ENCODE results near the gene FTH1. TPM values are rescaled to one million over a fixed set of nuclear protein-coding genes. Genes with fewer than 3 reads are reported as not detected.
"Not testable (repeated sequence)": the region's sequence is repeated elsewhere in the genome, so short reads cannot be mapped to it uniquely, and the experiment has no call there.

The FTH1 gene
- total and polyA plus RNA-seq, 2 of the 13 experiments (the other 11 are each of a cell fraction or from before 2014, with no cell fraction given) = 607 to 760 TPM

DNA sequence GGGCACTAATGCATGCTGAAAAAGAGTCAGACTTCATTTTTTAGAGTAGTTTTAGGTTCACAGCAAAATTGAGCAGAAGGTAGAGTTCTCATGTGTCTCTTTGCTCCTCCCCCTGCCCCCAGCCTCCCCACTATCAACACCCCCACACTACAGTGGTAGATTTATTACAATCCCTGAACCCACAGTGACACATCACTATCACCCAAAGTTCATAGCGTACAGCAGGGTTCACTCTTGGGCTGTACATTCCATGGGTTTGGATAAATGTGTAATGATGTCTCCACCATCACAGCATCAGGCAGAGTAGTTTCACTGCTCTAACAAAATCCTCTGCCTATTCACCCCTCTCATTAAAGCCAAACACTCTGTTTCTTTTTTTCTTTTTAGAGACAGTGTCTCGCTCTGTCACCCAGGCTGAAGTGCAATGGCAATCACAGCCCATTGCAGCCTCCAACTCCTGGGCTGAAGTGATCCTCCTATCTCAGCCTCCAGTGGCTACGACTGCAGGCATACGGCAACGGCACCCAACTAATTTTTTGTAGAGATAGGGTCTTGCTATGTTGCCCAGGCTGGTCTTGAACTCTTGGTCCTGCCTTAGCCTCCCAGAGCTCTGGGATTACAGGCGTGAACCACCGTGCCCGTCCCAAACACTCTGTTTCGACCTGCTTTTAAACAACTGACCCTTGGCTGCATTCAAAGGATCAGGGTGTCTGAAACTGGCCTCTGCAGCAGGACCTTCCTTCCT, 13.2 kb downstream of the FTH1 start (continued):
- no peak for TF ChIP-seq IKZF4 (CRISPR knock-in tag; IDR thresholded peaks at IDR 0.05; ENCODE audit: borderline replicate concordance, low read depth, not compliant biosample characterization)
- TF ChIP-seq, protein P1, sequence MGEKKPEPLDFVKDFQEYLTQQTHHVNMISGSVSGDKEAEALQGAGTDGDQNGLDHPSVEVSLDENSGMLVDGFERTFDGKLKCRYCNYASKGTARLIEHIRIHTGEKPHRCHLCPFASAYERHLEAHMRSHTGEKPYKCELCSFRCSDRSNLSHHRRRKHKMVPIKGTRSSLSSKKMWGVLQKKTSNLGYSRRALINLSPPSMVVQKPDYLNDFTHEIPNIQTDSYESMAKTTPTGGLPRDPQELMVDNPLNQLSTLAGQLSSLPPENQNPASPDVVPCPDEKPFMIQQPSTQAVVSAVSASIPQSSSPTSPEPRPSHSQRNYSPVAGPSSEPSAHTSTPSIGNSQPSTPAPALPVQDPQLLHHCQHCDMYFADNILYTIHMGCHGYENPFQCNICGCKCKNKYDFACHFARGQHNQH (CRISPR knock-in tag; IDR thresholded peaks at IDR 0.05) = no peak
- TF ChIP-seq, protein P2, sequence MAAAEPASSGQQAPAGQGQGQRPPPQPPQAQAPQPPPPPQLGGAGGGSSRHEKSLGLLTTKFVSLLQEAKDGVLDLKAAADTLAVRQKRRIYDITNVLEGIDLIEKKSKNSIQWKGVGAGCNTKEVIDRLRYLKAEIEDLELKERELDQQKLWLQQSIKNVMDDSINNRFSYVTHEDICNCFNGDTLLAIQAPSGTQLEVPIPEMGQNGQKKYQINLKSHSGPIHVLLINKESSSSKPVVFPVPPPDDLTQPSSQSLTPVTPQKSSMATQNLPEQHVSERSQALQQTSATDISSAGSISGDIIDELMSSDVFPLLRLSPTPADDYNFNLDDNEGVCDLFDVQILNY (CRISPR knock-in tag; conservative IDR thresholded peaks at IDR 0.05) = no peak

DNA sequence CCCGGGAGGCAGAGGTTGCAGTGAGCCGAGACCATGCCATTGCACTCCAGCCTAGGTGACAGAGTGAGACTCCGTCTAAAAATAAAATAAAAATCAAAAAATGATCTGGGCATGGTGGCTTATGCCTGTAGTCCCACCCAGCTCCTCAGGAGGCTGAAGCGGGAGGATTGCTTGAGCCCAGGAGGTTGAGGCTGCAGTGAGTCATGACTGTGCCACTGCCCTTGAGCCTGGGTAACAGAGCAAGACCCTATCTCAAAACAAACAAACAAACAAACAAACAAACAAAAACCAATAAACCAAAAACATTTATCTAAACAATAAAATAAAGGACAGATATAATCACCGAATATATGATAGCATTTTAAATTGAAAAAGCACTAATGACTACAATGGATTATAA, 13.8 kb downstream of the FTH1 start:
- H3K9me3 ChIP-seq (ENCODE audit: low read length); H3K36me3 ChIP-seq (replicated peaks in 1 of 2; ENCODE audit: control insufficient read depth in 1 of 2, insufficient read depth in 2 of 2, low read length in 2 of 2); H3K4me2 ChIP-seq (ENCODE audit: low read depth, low read length); in situ Hi-C loops (cut with HindIII; ENCODE audit: extremely low pct_ligation_motif_present, low pct_unique_long_range_greater_than_20kb); DNase-seq (ENCODE audit: low spot score); H3K27me3 ChIP-seq (ENCODE audit: control insufficient read depth in 1 of 2, insufficient read depth in 2 of 2, low read length in 2 of 2); BruUV-seq (replicated peaks); intact Hi-C loops (cut with micrococcal nuclease; ENCODE audit: unreplicated experiment); CTCF ChIA-PET (ENCODE audit: low intra/inter-chr PET ratio, low total read pairs); H2AFZ ChIP-seq (ENCODE audit: low read length); H3K4me3 ChIP-seq (replicated peaks in 1 of 3; ENCODE audit: insufficient read depth in 1 of 3, low read depth in 2 of 3, low read length in 3 of 3); H4K20me1 ChIP-seq (ENCODE audit: insufficient read depth, low read length); H3K79me2 ChIP-seq (ENCODE audit: insufficient read depth, low read length); FAIRE-seq; H3K9ac ChIP-seq (ENCODE audit: insufficient read depth, low read depth, low read length); ATAC-seq; H3K27ac ChIP-seq (ENCODE audit: extremely low read length, insufficient read depth, low read length): not testable (repeated sequence)
- 82% methylated on average over 5 of the region's 5 CpGs for WGBS (ENCODE audit: low lambda C conversion rate)
- H3K4me1 ChIP-seq (ENCODE audit: insufficient read depth, low read length) = peaks cover 33% of the 10 kb centered on the region
- POLR2A ChIA-PET = interaction anchor here (2.3 to 10.3 kb wide), 3 partner anchors 8 to 19 kb away, joined by 10 to 138 read pairs (median 99); partner anchors contain the start of gene FTH1
- peak; percentile 30; the same call in 1 of the 2 replicates for TF ChIP-seq FOSL2 (CRISPR knock-in tag; IDR thresholded peaks at IDR 0.05)

Measured in HepG2 (cell line).